ENCODE measurements around the gene PDAP1. TPM values are rescaled to one million over a fixed set of nuclear protein-coding genes. Genes with fewer than 3 reads are reported as not detected.

PDAP1 gene
- total RNA-seq, 1 experiment from 2014 or later, result 200 TPM

GRCh38 chr7:99394188-99394502 is 14.3 kb downstream of the PDAP1 start:
- POLR2A ChIA-PET, result no interaction called here
- no TSS peak for BruUV-seq (replicated peaks)

GRCh38 chr7:99393355-99394187 is 14.8 kb downstream of the PDAP1 start:
- TF ChIP-seq EZH2phosphoT487 (IDR thresholded peaks at IDR 0.05; ENCODE audit: borderline replicate concordance), result no peak
- TF ChIP-seq FOSL1 (IDR thresholded peaks at IDR 0.05; ENCODE audit: low read depth), result no peak
- H2AFZ ChIP-seq (ENCODE audit: low read depth, low read length, poor library complexity, severe bottlenecking), result no peak overlapping the region
- peak overlapping the region; percentile 58 for H3K4me2 ChIP-seq (ENCODE audit: low read length)
- ChIA-PET CTCF (no interaction called here), RAD21 (ENCODE audit: low non-redundant PET in 1 of 2, low total read pairs in 2 of 2, uncharacterized antibody in 2 of 2, unreplicated experiment in 2 of 2) (no interaction called here), POLR2A (interaction anchor here (1.4 kb wide), 1 partner anchor 15 kb away, joined by 5 read pairs; the partner anchor contains the start of genes BUD31 and PDAP1)
- H3K27ac ChIP-seq (ENCODE audit: low read depth, low read length), result peak overlapping the region; percentile 3; the same call in 1 of the 2 replicates
- H3K36me3 ChIP-seq (ENCODE audit: control insufficient read depth in 1 of 2, insufficient read depth in 2 of 2, low read length in 2 of 2), result peaks cover 24 to 34% of the 10 kb centered on the region in 2 experiments
- intact Hi-C loops (cut with micrococcal nuclease), result no loop called here
- H3K79me2 ChIP-seq (ENCODE audit: insufficient read depth, low read length), result peaks cover 6% of the 10 kb centered on the region; the same call in 1 of the 2 replicates
- no peaks in the 10 kb centered on the region for H3K27me3 ChIP-seq (ENCODE audit: insufficient read depth, low read length)
- peaks cover 0 to 16% of the 10 kb centered on the region in 2 experiments; a peak in 1 of 4 replicates for H3K4me1 ChIP-seq (ENCODE audit: control insufficient read depth in 1 of 2, insufficient read depth in 2 of 2, low read length in 2 of 2)
- peak; percentile 41 for ATAC-seq
- no peak for DNase-seq (ENCODE audit: low read depth, low spot score)
- no peaks in the 10 kb centered on the region for H4K20me1 ChIP-seq (ENCODE audit: insufficient read depth)
- no peaks in the 10 kb centered on the region for H3K9me3 ChIP-seq (ENCODE audit: control insufficient read depth in 1 of 2, insufficient read depth in 1 of 2, low read depth in 1 of 2, low read length in 2 of 2)
- H3K9ac ChIP-seq (ENCODE audit: low read length), result no peak overlapping the region
- no peaks in the 10 kb centered on the region for H3K9me2 ChIP-seq (ENCODE audit: insufficient read depth)
- BruUV-seq (replicated peaks), result no TSS peak
- peak overlapping the region in 1 of 2 experiments; percentile 33; a peak in 1 of 4 replicates for H3K4me3 ChIP-seq (replicated peaks in 1 of 2; ENCODE audit: low read depth in 1 of 2, low read length in 2 of 2)

More at GRCh38 chr7:99394188-99394502, 14.3 kb downstream of the PDAP1 start:
- Histone ChIP-seq H3K9me2 (ENCODE audit: insufficient read depth) (no peaks in the 10 kb centered on the region), H3K27ac (ENCODE audit: low read depth, low read length) (no peak overlapping the region), H3K4me2 (ENCODE audit: low read length) (no peak overlapping the region), H2AFZ (ENCODE audit: low read depth, low read length, poor library complexity, severe bottlenecking) (no peak overlapping the region), H4K20me1 (ENCODE audit: insufficient read depth) (no peaks in the 10 kb centered on the region), H3K79me2 (ENCODE audit: insufficient read depth, low read length) (peaks cover 6% of the 10 kb centered on the region; the same call in 1 of the 2 replicates), H3K4me3 (replicated peaks in 1 of 2; ENCODE audit: low read depth in 1 of 2, low read length in 2 of 2) (no peak overlapping the region), H3K36me3 (ENCODE audit: control insufficient read depth in 1 of 2, insufficient read depth in 2 of 2, low read length in 2 of 2) (peaks cover 27 to 36% of the 10 kb centered on the region in 2 experiments), H3K27me3 (ENCODE audit: insufficient read depth, low read length) (no peaks in the 10 kb centered on the region), H3K9me3 (ENCODE audit: control insufficient read depth in 1 of 2, insufficient read depth in 1 of 2, low read depth in 1 of 2, low read length in 2 of 2) (no peaks in the 10 kb centered on the region), H3K4me1 (ENCODE audit: control insufficient read depth in 1 of 2, insufficient read depth in 2 of 2, low read length in 2 of 2) (peaks cover 0 to 16% of the 10 kb centered on the region in 2 experiments; a peak in 1 of 4 replicates), H3K9ac (ENCODE audit: low read length) (no peak overlapping the region)
- DNase-seq (ENCODE audit: low read depth, low spot score) (no peak), ATAC-seq (no peak)
- ChIA-PET CTCF (no interaction called here), RAD21 (ENCODE audit: low non-redundant PET in 1 of 2, low total read pairs in 2 of 2, uncharacterized antibody in 2 of 2, unreplicated experiment in 2 of 2) (no interaction called here)
- 0 out of 2 replicates have a peak, but pooled peaks have one; percentile 12 for TF ChIP-seq JUND (IDR thresholded peaks at IDR 0.05)
- no peak for TF ChIP-seq ZFX (IDR thresholded peaks at IDR 0.05)
- TF ChIP-seq SIN3A (IDR thresholded peaks at IDR 0.05; ENCODE audit: low read depth), result no peak
- intact Hi-C loops (cut with micrococcal nuclease), result no loop called here
